Loucy (cell line): ENCODE measurements around the gene PRKX.
"Not testable (repeated sequence)": the region's sequence is repeated elsewhere in the genome, so short reads cannot be mapped to it uniquely, and the experiment has no call there.

Experiments
- H2AFZ ChIP-seq: fragments of 200-600 bp; sonication (generic); 2 replicates; pipeline ENCODE4 v1.6.0; 2016; ENCODE audit warnings: antibody characterized with exemption, mild to moderate bottlenecking, low read length, moderate library complexity
- H3F3A ChIP-seq: fragments of 200-600 bp; 2 replicates; pipeline ENCODE4 v1.6.0; 2016; ENCODE audit warnings: antibody characterized with exemption, low read depth, mild to moderate bottlenecking
- H3K27me3 ChIP-seq: fragments of 200-600 bp; sonication (generic); 2 replicates; pipeline ENCODE4 v1.6.1; 2014; ENCODE audit warnings: low read length, mild to moderate bottlenecking; ENCODE audit not compliant: insufficient read depth, poor library complexity, severe bottlenecking
- H3K36me3 ChIP-seq: fragments of 200-600 bp; sonication (generic); 2 replicates; pipeline ENCODE4 v1.6.1; 2016; ENCODE audit warnings: low read length; ENCODE audit not compliant: insufficient read depth
- H3K4me1 ChIP-seq: fragments of 200-600 bp; sonication (generic); 2 replicates; pipeline ENCODE4 v1.5.1; 2014; ENCODE audit warnings: low read length, mild to moderate bottlenecking; ENCODE audit not compliant: insufficient read depth, poor library complexity, severe bottlenecking
- H3K4me2 ChIP-seq: fragments of 200-600 bp; sonication (generic); 2 replicates; pipeline ENCODE4 v1.6.0; 2014; ENCODE audit warnings: antibody characterized with exemption, low read length, low read depth, mild to moderate bottlenecking; ENCODE audit not compliant: poor library complexity, severe bottlenecking
- H3K4me3 ChIP-seq: fragments of 200-600 bp; sonication (generic); 2 replicates; pipeline ENCODE4 v1.5.1; 2014; ENCODE audit warnings: low read length, mild to moderate bottlenecking, mixed read lengths; ENCODE audit not compliant: poor library complexity, severe bottlenecking
- H3K79me2 ChIP-seq: fragments of 200-600 bp; sonication (generic); 2 replicates; pipeline ENCODE4 v1.6.1; 2014; ENCODE audit warnings: low read length; ENCODE audit not compliant: insufficient read depth
- H3K9ac ChIP-seq: fragments of 200-600 bp; sonication (generic); 2 replicates; pipeline ENCODE4 v1.6.0; 2014; ENCODE audit warnings: mild to moderate bottlenecking, low read depth, low read length, moderate library complexity; ENCODE audit not compliant: poor library complexity, severe bottlenecking
- H3K9me2 ChIP-seq: fragments of 200-600 bp; sonication (generic); replicated peaks from 2 replicates; pipeline ENCODE4 v1.6.1; 2016; ENCODE audit warnings: low read depth, low read length, mixed read lengths
- H3K9me3 ChIP-seq: fragments of 200-600 bp; sonication (generic); 2 replicates; pipeline ENCODE4 v1.6.1; 2014; ENCODE audit warnings: mild to moderate bottlenecking, antibody characterized with exemption, low read length, low read depth; ENCODE audit not compliant: insufficient read depth
- H4K20me1 ChIP-seq: fragments of 200-600 bp; sonication (generic); 2 replicates; pipeline ENCODE4 v1.6.0; 2014; ENCODE audit warnings: antibody characterized with exemption, low read length, mild to moderate bottlenecking; ENCODE audit not compliant: insufficient read depth, poor library complexity, severe bottlenecking
- EZH2phosphoT487 ChIP-seq: fragments of 200-600 bp; IDR thresholded peaks from 2 replicates; pipeline ENCODE4 v1.6.1; 2018; ENCODE audit warnings: antibody characterized with exemption, mild to moderate bottlenecking, moderate library complexity, borderline replicate concordance
- TF ChIP-seq, protein P1 (sequence below): fragments of 200-600 bp; sonication (generic); conservative IDR thresholded peaks from 2 replicates; pipeline ENCODE4 v1.5.1; 2014; ENCODE audit warnings: mild to moderate bottlenecking, antibody characterized with exemption, low read length

Gene PRKX

DNA sequence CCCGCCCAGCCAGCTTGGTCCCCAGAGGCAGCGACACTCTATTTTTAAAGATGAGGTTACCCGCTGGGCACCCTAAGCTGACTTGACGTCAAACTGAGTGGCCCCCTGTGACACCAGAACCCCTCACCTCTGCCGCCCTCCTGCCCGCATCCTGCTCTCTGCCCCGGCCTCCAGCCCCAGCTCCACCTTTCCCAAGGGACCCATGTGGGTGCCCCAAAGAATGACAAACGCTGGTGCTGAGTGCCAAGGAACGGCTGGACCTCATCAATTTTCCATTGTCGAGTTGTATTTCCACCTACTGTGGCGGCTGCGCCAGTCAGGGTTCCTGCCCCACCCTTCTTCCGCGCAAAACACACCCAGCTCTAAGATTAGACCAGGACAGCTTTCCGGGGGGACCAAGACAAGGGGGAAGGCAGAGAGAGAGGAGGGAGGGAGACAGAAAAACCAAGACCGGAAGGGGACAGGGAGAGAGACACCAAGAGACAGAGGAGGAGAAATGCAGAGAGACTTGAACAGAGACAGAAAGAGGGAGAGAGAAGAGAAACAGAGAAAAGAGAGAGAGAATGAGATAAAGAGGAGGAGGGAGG, 2.0 kb downstream of the PRKX start:
- H3K36me3 ChIP-seq = no peaks in the 10 kb centered on the region
- H3K9ac ChIP-seq = peak overlapping the region; percentile 86
- peaks cover 52% of the 10 kb centered on the region for H3K79me2 ChIP-seq
- H3F3A ChIP-seq = no peaks in the 10 kb centered on the region
- peak overlapping the region; percentile 79 for H3K4me3 ChIP-seq
- H3K4me2 ChIP-seq = peak overlapping the region; percentile 85
- peaks cover 8% of the 10 kb centered on the region for H3K4me1 ChIP-seq
- no peaks in the 10 kb centered on the region for H3K27me3 ChIP-seq
- H2AFZ ChIP-seq = no peak overlapping the region
- peaks cover 13% of the 10 kb centered on the region for H4K20me1 ChIP-seq
- H3K9me2 ChIP-seq = no peaks in the 10 kb centered on the region
- TF ChIP-seq EZH2phosphoT487 = no peak
- H3K9me3 ChIP-seq = no peaks in the 10 kb centered on the region

DNA sequence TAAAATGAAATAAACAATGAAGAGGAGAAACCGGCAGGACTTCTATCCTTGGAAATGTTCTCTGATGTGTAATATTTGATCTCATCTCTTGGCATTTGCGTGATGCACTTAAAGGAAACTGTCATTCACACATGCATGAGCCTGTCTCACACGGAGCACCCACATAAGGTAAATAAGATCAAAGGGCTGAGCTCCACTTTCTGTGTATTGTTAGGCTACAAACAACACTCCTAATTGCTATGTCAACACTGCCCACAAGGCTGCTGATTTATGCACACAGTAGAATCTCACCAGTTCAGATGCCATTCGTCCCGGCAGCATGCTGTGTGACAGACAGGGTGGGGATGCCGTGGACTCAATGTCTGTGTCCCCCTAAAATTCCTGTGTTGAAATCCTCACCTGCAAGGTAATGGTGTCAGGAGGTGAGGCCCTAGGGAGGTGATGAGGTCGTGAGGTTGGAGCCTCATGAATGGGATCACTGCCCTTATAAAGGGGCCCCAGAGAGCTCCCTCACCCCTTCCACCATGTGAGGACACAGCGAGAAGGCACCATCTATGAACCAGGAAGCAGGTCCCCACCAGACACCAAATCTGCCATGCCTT, 5.7 kb downstream of the PRKX start:
- not testable (repeated sequence) for H3K9me3 ChIP-seq, H3K36me3 ChIP-seq, H3K9me2 ChIP-seq, H3K4me1 ChIP-seq, H3K27me3 ChIP-seq, H3F3A ChIP-seq, H3K4me2 ChIP-seq, H2AFZ ChIP-seq, H3K4me3 ChIP-seq, H3K9ac ChIP-seq
- H4K20me1 ChIP-seq = peaks cover 16% of the 10 kb centered on the region
- H3K79me2 ChIP-seq = peaks cover 57% of the 10 kb centered on the region

DNA sequence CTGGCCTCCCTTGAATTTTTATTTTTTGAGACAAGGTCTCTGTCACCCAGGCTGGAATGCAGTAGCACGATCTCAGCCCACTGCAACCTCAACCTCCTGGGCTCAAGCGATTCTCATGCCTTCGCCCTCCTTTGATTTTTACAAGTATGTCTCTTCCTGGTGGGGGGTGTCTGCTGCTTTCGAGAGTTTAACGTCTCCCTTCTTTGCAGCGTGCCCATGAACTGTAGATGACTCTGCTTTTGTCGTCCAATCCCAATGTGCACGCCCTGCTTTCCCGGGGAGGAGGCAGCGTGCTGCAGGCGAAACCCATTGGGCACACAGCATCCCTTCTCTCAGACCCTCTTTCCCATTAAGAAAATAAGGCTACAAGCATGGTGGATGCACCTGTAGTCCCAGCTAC, 7.0 kb downstream of the PRKX start:
- no peaks in the 10 kb centered on the region for H3K9me3 ChIP-seq

DNA sequence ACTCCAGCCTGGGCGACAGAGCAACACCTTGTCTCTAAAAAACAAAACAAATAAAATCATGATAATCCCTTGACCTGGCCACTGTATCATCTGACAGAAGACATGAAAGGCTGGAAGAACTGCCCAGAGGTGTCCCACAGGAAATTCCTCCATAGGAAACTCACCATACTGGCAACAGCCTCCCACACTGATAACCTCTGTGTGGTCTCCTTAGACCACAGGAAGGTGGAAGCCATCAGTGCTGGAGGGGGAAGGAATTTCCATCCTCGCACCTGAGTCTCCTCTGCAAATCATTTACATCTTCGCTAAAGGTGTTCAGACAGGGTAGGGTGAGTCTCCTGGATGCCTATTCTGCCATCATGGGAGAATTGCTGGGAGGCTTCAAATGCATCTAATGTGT, 10.2 kb downstream of the PRKX start:
- not testable (repeated sequence) for H3K9me3 ChIP-seq, H3K4me2 ChIP-seq, H3K36me3 ChIP-seq, H3K9ac ChIP-seq, H3F3A ChIP-seq, H3K4me1 ChIP-seq, H3K27me3 ChIP-seq, H3K4me3 ChIP-seq, H3K9me2 ChIP-seq, H4K20me1 ChIP-seq, H2AFZ ChIP-seq
- peaks cover 39% of the 10 kb centered on the region for H3K79me2 ChIP-seq

More for the DNA sequence above, 7.0 kb downstream of the PRKX start:
- H3K4me3 ChIP-seq = no peak overlapping the region
- no peaks in the 10 kb centered on the region for H3K36me3 ChIP-seq
- H3K27me3 ChIP-seq = no peaks in the 10 kb centered on the region
- H3K9me2 ChIP-seq = no peaks in the 10 kb centered on the region
- H4K20me1 ChIP-seq = peaks cover 9% of the 10 kb centered on the region
- no peak overlapping the region for H2AFZ ChIP-seq
- no peaks in the 10 kb centered on the region for H3F3A ChIP-seq
- H3K4me2 ChIP-seq = no peak overlapping the region
- H3K4me1 ChIP-seq = no peaks in the 10 kb centered on the region
- TF ChIP-seq, protein P1, sequence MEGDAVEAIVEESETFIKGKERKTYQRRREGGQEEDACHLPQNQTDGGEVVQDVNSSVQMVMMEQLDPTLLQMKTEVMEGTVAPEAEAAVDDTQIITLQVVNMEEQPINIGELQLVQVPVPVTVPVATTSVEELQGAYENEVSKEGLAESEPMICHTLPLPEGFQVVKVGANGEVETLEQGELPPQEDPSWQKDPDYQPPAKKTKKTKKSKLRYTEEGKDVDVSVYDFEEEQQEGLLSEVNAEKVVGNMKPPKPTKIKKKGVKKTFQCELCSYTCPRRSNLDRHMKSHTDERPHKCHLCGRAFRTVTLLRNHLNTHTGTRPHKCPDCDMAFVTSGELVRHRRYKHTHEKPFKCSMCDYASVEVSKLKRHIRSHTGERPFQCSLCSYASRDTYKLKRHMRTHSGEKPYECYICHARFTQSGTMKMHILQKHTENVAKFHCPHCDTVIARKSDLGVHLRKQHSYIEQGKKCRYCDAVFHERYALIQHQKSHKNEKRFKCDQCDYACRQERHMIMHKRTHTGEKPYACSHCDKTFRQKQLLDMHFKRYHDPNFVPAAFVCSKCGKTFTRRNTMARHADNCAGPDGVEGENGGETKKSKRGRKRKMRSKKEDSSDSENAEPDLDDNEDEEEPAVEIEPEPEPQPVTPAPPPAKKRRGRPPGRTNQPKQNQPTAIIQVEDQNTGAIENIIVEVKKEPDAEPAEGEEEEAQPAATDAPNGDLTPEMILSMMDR = no peak
- no peak for TF ChIP-seq EZH2phosphoT487
- peaks cover 44% of the 10 kb centered on the region for H3K79me2 ChIP-seq
- no peak overlapping the region for H3K9ac ChIP-seq

DNA sequence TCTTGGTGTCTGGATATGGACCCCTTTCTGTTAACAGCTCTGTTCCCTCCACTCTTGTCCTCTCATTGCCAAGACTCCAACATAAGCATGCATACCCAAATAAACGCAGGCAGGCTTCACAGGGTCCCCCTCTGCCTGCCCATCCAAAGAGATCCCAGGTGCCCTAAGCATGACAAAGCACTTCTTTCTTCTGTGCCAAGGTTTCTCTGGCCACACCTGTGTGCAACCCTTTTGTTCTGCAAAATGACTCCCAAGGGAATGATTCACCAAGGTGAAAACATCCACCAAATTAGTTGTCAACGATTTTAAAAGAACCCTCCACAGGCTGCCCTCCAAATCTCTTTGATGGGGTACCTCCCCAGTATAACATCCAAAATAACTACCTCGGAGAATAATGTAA, 11.4 kb downstream of the PRKX start:
- H3K36me3 ChIP-seq, H2AFZ ChIP-seq, H3F3A ChIP-seq, H3K4me1 ChIP-seq, H3K27me3 ChIP-seq, H3K9me3 ChIP-seq, H3K9ac ChIP-seq, H3K4me2 ChIP-seq, H3K9me2 ChIP-seq, H3K4me3 ChIP-seq, H4K20me1 ChIP-seq: not testable (repeated sequence)
- H3K79me2 ChIP-seq = peaks cover 41% of the 10 kb centered on the region

DNA sequence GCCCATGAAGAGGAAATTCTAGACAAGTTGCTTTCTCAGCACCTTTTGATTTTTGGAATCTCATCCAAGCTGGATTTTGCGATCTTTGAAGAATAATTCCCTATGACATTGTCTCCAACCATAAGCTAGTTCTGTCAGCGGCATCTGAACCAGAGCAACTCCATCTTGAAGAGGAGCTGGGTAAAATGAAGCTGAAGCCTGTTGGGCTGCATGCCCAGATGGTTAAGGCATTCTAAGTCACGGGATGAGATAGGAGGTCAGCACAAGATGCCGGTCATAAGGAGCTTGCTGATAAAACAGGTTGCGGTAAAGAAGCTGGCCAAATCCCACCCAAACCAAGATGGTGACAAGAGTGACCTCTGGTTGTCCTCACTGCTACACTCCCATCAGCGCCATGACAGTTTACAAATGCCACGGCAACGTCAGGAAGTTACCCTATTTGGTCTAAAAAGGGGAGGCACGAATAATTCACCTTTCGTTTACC, 12.0 kb downstream of the PRKX start:
- H3K4me2 ChIP-seq, H3K36me3 ChIP-seq, H3K9me3 ChIP-seq, H3K27me3 ChIP-seq, H2AFZ ChIP-seq, H3K9me2 ChIP-seq, H3K4me1 ChIP-seq, H4K20me1 ChIP-seq, H3K4me3 ChIP-seq, H3K9ac ChIP-seq, H3F3A ChIP-seq: not testable (repeated sequence)
- peaks cover 39% of the 10 kb centered on the region for H3K79me2 ChIP-seq
